Stimulated activated CD4-positive, alpha-beta T cell treated with anti-CD3 and anti-CD28 coated beads, Interleukin-1b, Interleukin-23, amount 100 ng/mL, for 24 hours (primary cell): ENCODE measurements around the gene MAN1B1.
A peak's percentile ranks its signal among the peaks of the same experiment; 100 is the strongest.
"Not testable (repeated sequence)": the region's sequence is repeated elsewhere in the genome, so short reads cannot be mapped to it uniquely, and the experiment has no call there.

Source experiments
- DNase-seq, 4 experiments: peaks; one replicate each; pipeline ENCODE4 v3.0.0-alpha.2; 2020; ENCODE audit warnings: low read depth in 4 of 4, low spot score in 1 of 4

MAN1B1 gene

DNA sequence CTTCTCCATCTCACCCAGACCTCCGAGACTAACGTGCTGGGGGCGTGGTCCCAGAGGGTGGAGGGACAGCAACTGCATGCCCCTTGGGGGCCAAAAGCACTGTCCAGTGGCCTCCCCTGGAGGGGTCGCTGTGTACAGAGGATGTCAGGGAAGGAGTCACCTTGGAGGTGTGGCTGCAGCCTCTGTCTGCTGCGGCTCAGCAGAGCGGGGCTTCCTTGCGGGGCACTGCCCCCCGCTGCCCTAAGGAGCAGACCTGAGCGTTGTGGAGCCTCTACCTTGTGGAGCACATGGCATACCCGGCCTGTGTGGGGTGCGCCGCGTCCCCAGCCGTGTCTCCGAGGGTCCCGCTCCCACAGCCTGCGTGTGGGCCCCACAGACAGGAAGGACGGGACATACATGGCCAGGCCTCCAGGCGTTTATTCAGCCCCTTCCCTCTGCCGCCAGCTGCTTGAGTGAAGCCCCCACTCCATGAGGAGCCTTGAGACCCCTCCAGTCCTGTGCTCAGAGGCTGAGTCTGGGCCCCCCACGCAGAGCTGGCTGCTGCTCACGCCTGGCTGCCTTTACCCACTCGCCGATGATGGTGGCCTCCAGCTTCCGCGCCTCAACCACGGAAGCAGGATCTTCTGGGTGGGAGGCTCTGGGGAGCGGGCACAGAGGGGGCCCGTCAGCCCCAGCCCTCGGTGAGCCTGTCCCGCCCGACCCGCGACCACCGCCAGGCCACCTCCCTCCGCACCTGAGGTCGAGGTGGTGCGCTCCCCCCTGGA, 23.5 kb downstream of the MAN1B1 start:
- no peak for DNase-seq

DNA sequence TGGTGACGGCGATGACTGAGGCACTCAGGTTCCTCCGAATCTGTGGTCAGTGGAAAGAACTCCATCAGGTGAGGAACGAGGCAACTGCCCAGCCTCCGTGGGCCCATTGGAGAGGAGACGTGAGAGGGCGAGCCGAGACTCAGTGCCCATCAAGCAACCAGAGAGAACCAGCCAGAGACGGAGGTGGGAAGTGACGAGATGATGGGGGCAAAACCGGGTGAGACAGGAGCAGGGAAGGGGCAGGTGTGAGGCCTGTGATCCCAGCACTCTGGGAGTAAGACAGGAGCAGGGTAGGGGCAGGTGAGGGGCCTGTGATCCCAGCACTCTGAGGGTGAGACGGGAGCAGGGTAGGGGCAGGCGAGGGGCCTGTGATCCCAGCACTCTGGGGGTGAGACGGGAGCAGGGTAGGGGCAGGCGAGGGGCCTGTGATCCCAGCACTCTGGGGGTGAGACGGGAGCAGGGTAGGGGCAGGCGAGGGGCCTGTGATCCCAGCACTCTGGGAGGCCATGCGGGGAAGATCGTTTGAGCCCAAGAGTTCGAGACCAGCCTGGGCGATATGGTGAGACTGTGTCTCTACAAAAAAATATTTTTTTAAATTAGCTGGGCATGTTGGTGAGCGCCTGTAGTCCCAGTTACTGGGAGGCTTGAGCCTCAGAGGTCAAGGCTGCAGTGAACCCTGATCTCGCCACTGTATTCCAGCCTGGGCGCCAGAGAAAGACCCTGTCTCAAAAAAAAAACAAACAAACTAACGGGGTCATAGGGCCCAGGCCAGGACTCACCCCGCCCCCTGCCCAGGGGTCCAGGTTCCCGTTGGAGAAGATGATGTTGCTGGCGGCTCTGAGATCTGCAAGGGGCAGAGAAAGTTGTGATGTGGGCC, 24.4 kb downstream of the MAN1B1 start:
- DNase-seq: no peak

DNA sequence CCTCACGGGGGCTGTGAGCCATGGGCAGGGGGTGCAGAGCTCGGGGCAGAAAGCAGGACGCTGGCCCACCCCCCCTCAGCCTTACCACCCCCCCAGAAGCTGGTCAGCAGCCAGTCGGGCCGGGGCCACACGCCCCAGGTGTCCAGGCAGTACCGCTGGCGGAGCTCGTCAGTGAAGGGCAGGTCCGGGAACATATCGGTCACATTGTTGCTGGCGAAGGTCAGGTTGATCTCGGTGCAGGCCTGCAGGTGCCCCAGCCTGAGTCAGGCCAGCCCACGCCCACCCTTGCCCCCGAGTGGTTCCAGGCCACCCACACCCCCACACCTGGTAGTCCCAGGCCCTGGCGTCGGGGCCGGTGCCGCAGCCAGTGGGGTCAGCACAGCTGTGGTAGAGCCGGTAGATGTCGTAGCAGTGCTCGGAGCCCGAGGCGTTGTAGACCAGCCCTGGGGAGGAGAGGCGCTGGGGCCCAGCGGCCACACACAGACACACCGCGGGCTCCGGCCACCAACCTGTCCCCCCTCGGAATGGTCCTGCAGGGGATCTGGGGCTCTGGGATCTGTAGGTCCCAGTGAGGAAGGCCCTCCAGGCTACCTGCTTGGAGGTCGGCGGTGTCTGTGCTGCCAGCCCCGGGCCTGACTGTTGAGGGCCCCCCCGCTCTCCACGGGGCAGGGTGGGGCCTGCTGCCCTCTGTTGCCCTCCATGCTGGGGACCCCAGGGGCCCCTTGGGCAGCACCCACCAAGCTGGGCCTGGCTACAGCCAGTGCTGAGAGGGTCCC, 25.2 kb downstream of the MAN1B1 start:
- DNase-seq: no peak

- DNase-seq: no peak
Observed at GRCh38 chr9:137112564-137113384, 26.0 kb downstream of the MAN1B1 start.

GRCh38 chr9:137113385-137114159, 26.8 kb downstream of the MAN1B1 start:
- DNase-seq: no peak

- no peak for DNase-seq
Observed at GRCh38 chr9:137114220-137114612, 27.4 kb downstream of the MAN1B1 start.

DNA sequence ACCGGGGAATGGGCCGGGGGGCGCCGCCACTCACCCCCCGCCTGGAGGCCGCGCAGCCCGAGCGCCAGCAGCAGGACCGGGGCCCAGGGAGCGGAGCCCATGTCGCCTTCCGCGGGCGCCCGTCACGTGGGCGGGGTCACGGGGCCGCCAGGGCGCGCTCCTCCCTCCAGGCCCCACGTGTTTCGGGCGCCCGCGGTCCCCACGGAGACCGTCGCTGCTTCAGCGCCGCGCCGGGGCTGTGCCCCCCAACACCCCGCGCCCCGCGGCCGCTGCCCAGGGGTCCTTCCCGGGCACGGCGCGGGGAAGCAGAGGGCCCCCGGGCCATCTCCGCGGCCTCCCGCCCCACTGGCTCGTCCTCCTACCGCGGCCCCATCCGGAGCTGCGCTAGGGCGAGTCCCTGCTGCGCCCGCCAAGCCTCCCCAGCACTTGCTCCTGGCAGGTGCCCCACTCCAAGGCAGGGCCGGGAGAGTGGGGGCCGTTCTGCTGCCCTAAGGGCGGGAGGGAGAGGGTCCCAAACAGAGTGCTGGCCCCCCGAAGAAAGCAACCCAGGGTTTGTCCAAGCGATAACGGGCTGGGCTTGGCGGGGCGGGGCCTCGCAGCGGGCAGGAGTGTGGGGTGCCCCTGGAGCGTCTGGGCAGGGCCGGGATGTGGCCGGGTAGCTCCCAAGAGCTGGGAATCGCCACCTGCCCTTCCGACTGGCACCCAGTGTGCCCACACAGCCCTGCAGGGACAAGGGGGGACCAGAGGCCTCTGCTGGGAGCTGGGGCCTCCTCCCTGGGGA, 28.0 kb downstream of the MAN1B1 start, which contains the start of gene DPP7:
TSS of gene DPP7 (minus strand) at position 121 of the 781 bp plus-strand sequence. CDS start at position 101, 20 bp downstream.
- peak; percentile 55 to 80 (median 62) for DNase-seq

DNA sequence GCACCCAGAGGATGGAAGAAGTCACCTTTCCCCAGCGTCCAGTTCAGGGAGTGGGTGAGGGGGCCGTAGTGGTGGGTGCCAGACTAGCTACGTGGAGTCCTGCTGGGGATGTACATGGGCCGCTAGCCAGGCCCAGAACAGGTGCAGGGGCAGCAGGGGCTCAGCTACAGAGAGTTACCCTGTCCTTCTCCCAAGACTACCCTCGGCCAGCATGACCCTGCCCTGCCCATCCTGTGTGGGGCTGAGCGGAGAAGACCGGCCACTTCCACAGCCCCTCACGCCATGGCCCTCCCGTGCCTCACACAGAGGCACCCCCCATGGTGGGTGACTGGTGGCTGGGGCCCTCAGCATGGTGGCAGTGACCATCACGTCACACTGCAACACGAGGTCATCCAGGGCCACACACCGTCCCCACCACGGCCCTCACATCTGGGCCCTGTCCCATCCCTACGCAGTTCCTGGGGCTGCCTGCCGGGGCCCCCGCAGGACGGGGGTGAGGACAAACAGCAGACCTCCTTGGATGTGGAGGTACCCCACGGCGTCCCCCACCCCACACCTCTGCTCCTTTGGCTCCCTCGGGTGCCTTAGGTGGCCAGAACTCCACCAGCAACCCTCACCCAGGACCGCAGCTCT, 28.7 kb downstream of the MAN1B1 start:
- no peak for DNase-seq

- no peak for DNase-seq
Observed at GRCh38 chr9:137116027-137116507, 29.3 kb downstream of the MAN1B1 start.

- no peak for DNase-seq
Observed at GRCh38 chr9:137116728-137117127, 29.9 kb downstream of the MAN1B1 start.

DNA sequence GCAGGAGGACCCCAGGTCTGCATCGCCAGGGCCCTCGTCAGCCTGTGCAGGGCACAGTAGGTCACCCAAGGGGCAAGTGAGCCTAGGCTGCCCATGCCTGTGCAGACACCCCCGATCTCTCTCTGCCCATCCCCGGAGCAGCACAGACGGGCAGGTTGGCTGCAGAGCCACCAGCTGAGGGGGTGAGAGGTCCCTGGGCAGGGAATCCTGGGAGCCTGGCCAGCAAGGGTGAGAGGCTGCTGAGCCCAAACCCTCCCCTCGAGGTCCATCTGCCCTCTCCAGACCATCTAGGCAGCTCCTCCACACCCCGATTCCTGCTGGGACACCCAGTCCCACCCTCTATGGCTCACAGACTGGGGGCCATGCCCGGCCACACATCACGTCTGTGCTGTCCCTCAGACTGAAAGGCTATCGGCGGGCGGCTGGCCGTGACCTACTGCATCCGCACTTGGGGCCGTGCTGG, 30.5 kb downstream of the MAN1B1 start:
- no peak for DNase-seq

GRCh38 chr9:137118092-137118603, 31.4 kb downstream of the MAN1B1 start:
- DNase-seq: not testable (repeated sequence)

GRCh38 chr9:137121927-137122795, 35.4 kb downstream of the MAN1B1 start:
- not testable (repeated sequence) for DNase-seq

GRCh38 chr9:137122796-137123467, 36.1 kb downstream of the MAN1B1 start:
- DNase-seq: not testable (repeated sequence)

- DNase-seq: no peak
Observed at GRCh38 chr9:137123468-137123837, 36.7 kb downstream of the MAN1B1 start.

DNA sequence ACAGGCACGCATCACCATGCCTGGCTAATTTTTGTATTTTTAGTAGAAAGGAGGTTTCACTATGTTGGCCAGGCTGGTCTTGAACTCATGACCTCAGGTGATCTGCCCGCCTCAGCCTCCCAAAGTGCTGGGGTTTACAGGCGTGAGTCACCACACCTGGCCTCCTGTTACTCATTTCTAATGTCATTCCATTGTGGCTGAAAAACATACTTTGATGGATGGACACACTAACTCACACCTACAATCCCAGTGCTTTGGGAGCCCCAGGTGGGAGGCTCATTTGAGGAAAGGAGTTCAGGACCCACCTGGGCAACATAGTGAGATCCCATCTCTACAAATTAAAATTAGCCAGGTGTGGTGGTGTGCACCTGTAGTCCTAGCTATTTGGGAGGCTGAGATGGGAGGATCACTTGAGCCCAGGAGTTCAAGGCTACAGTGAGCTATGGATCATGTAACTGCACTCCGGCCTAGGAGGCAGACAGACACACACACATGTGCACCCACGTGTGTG, 37.2 kb downstream of the MAN1B1 start:
- DNase-seq: not testable (repeated sequence)
